SK-N-SH (cell line): ENCODE measurements around the gene LRRC45. TPM values are rescaled to one million over a fixed set of nuclear protein-coding genes. Genes with fewer than 3 reads are reported as not detected.
"Not testable (repeated sequence)": the region's sequence is repeated elsewhere in the genome, so short reads cannot be mapped to it uniquely, and the experiment has no call there.

Experiments used
- CTCF ChIA-PET: fragments of 300-600, 350-600 bp; formaldehyde crosslinking; extraction: SDS; loops from one replicate; lab custom pipeline; 2021; lab: Yijun Ruan, JAX
- POLR2A ChIA-PET: fragments of 350-600 bp; sonication (Branson Sonifier 250); formaldehyde crosslinking; extraction: SDS; loops from one replicate; lab custom pipeline; 2020; ENCODE audit warnings: antibody characterized with exemption, inconsistent platforms; lab: Yijun Ruan, JAX
- DNase-seq: peaks from one replicate; pipeline ENCODE4 v3.0.0; 2012
- H2AFZ ChIP-seq: fragments of 200-600 bp; sonication (generic); 2 replicates; pipeline ENCODE4 v1.8.1; 2016; ENCODE audit warnings: antibody characterized with exemption, mild to moderate bottlenecking, low read depth
- H3F3A ChIP-seq: fragments of 200-600 bp; sonication (generic); replicated peaks from 2 replicates; pipeline ENCODE3; 2016; ENCODE audit warnings: antibody characterized with exemption, mild to moderate bottlenecking; ENCODE audit not compliant: insufficient read depth
- H3K27ac ChIP-seq, 2 experiments: fragments of 200-500 bp in 1 of 2; fragments of 200-600 bp in 1 of 2; sonication (Bioruptor generic) in 1 of 2; sonication (generic), shearing (Covaris generic) in 1 of 2; 2 replicates each; pipeline versions ENCODE4 v1.5.1 to v1.6.1; 2014 to 2016; ENCODE audit warnings: low read depth in 2 of 2, inconsistent platforms in 1 of 2, low read length in 1 of 2, mild to moderate bottlenecking in 1 of 2, mixed read lengths in 1 of 2
- H3K27me3 ChIP-seq: fragments of 200-600 bp; sonication (generic), shearing (Covaris generic); 2 replicates; pipeline ENCODE4 v1.6.1; 2016; ENCODE audit warnings: mixed run types; ENCODE audit not compliant: insufficient read depth
- H3K36me3 ChIP-seq, 2 experiments: fragments of 200-500 bp in 1 of 2; fragments of 200-600 bp in 1 of 2; sonication (Bioruptor generic) in 1 of 2; sonication (generic) in 1 of 2; replicated peaks in 1 of 2; 2 replicates each; pipeline versions ENCODE3 to v1.5.1; 2014 to 2016; ENCODE audit warnings: low read length in 1 of 2, mild to moderate bottlenecking in 1 of 2; ENCODE audit not compliant: insufficient read depth in 2 of 2, control insufficient read depth in 1 of 2
- H3K4me1 ChIP-seq, 2 experiments: fragments of 200-500 bp in 1 of 2; fragments of 200-600 bp in 1 of 2; sonication (Bioruptor generic) in 1 of 2; sonication (generic), shearing (Covaris generic) in 1 of 2; 2 replicates each; pipeline versions ENCODE4 v1.5.1 to v1.6.1; 2014 to 2016; ENCODE audit warnings: low read depth in 1 of 2, low read length in 1 of 2, mixed run types in 1 of 2; ENCODE audit not compliant: insufficient read depth in 2 of 2, control insufficient read depth in 1 of 2
- H3K4me2 ChIP-seq: fragments of 200-600 bp; sonication (generic), shearing (Covaris generic); 2 replicates; pipeline ENCODE4 v1.6.1; 2017; ENCODE audit warnings: mixed run types
- H3K4me3 ChIP-seq, 2 experiments: fragments of 200-500 bp in 1 of 2; fragments of 200-600 bp in 1 of 2; sonication (Bioruptor generic) in 1 of 2; sonication (generic), shearing (Covaris generic) in 1 of 2; 2 replicates each; pipeline versions ENCODE4 v1.5.1 to v1.8.1; 2014 to 2016; ENCODE audit warnings: low read depth in 2 of 2, inconsistent platforms in 1 of 2, low read length in 1 of 2, mild to moderate bottlenecking in 1 of 2, mixed read lengths in 1 of 2, moderate library complexity in 1 of 2
- H3K79me2 ChIP-seq: fragments of 200-600 bp; sonication (generic); 2 replicates; pipeline ENCODE4 v1.8.1; 2017; ENCODE audit warnings: mild to moderate bottlenecking; ENCODE audit not compliant: insufficient read depth
- H3K9ac ChIP-seq: fragments of 200-600 bp; sonication (generic); 2 replicates; pipeline ENCODE4 v1.6.1; 2017; ENCODE audit warnings: mixed run types
- H3K9me2 ChIP-seq: fragments of 200-600 bp; sonication (generic); 2 replicates; pipeline ENCODE4 v1.6.1; 2017; ENCODE audit warnings: mixed run types
- H3K9me3 ChIP-seq: fragments of 200-600 bp; sonication (generic); 2 replicates; pipeline ENCODE4 v1.6.1; 2017; ENCODE audit warnings: mixed run types, mild to moderate bottlenecking, moderate library complexity
- H4K20me1 ChIP-seq: fragments of 200-600 bp; sonication (generic); 2 replicates; pipeline ENCODE4 v1.6.1; 2017; ENCODE audit warnings: mild to moderate bottlenecking, mixed run types; ENCODE audit not compliant: insufficient read depth
- EP300 ChIP-seq, 2 experiments: IDR thresholded peaks; 2 replicates each; pipeline versions ENCODE4 v1.4.0 to v1.6.1; 2012; ENCODE audit warnings: borderline replicate concordance in 1 of 2, low read depth in 1 of 2, low read length in 1 of 2
- FOSL2 ChIP-seq: IDR thresholded peaks from 2 replicates; pipeline ENCODE4 v1.4.0; 2012; ENCODE audit warnings: low read depth, mild to moderate bottlenecking, moderate library complexity, borderline replicate concordance
- FOXJ3 ChIP-seq: sonication (generic); formaldehyde crosslinking; IDR thresholded peaks from 2 replicates; pipeline ENCODE4 v1.5.1; 2020; ENCODE audit warnings: mild to moderate bottlenecking, missing genetic modification reagents
- GABPA ChIP-seq: IDR thresholded peaks from 2 replicates; pipeline ENCODE4 v1.4.0; 2012; ENCODE audit warnings: low read depth, mild to moderate bottlenecking
- JUND ChIP-seq: IDR thresholded peaks from 2 replicates; pipeline ENCODE4 v1.4.0; 2012
- MEF2A ChIP-seq: IDR thresholded peaks from 2 replicates; pipeline ENCODE4 v1.4.0; 2012; ENCODE audit warnings: low read depth, borderline replicate concordance
- MXI1 ChIP-seq: IDR thresholded peaks from 2 replicates; pipeline ENCODE4 v1.6.1; 2012; ENCODE audit warnings: mild to moderate bottlenecking, low read depth, low read length, improper control_type of control experiment
- PBX3 ChIP-seq: IDR thresholded peaks from 2 replicates; pipeline ENCODE4; 2012
- REST ChIP-seq: IDR thresholded peaks from 2 replicates; pipeline ENCODE4 v1.6.1; 2012; ENCODE audit warnings: mild to moderate bottlenecking, low read depth, low read length, moderate library complexity
- SMC3 ChIP-seq: IDR thresholded peaks from 2 replicates; pipeline ENCODE4 v1.6.1; 2012; ENCODE audit warnings: low read depth, low read length, improper control_type of control experiment
- TAF1 ChIP-seq: IDR thresholded peaks from 2 replicates; pipeline ENCODE4 v1.6.1; 2012; ENCODE audit warnings: low read depth, mild to moderate bottlenecking, low read length, moderate library complexity, borderline replicate concordance
- TCF12 ChIP-seq: IDR thresholded peaks from 2 replicates; pipeline ENCODE4 v1.4.0; 2012
- USF2 ChIP-seq: fragments of 150-350 bp; IDR thresholded peaks from 2 replicates; pipeline ENCODE4 v1.6.1; 2017; ENCODE audit warnings: antibody characterized with exemption, low read length, low read depth, borderline replicate concordance
- WGBS: methylation state at CpG from one replicate; pipeline ENCODE4 v1.1.6; 2017; ENCODE audit warnings: low lambda C conversion rate; 5-methylcytosine and 5-hydroxymethylcytosine counted together
- polyA plus RNA-seq, 3 experiments: library from polyadenylated mRNA; depleted of rRNA; stranded (reverse); fragments of >200 nt; gene quantifications; 2 replicates each; pipeline ENCODE4 v1.2.3, GENCODE V29; 2012

LRRC45 gene
- polyA plus RNA-seq, 1 of the 3 experiments (the other 2 are of a cell fraction), result 31.5 TPM

- peaks cover 26% of the 10 kb centered on the region for H3K79me2 ChIP-seq
Observed at GRCh38 chr17:81980122-81980521, 43.0 kb upstream of the LRRC45 start.

GRCh38 chr17:81980707-81981343 lies 42.3 kb upstream of the LRRC45 start:
- H3K4me3 ChIP-seq, result no peak overlapping the region
- TF ChIP-seq FOSL2 (no peak), EP300 (IDR thresholded peaks at IDR 0.05; ENCODE audit: borderline replicate concordance in 1 of 2, low read depth in 1 of 2, low read length in 1 of 2) (no peak), FOXJ3 (no peak), TCF12 (no peak), SMC3 (no peak), JUND (no peak), TAF1 (no peak), PBX3 (no peak), MXI1 (no peak), MEF2A (no peak), USF2 (no peak), GABPA (no peak)

More at GRCh38 chr17:81980122-81980521, 43.0 kb upstream of the LRRC45 start:
- no peak for TF ChIP-seq MEF2A
- no peak for TF ChIP-seq REST
- Histone ChIP-seq H2AFZ (no peak overlapping the region), H3K27ac (no peak overlapping the region), H3K36me3 (peaks cover 12 to 26% of the 10 kb centered on the region in 2 experiments), H3K9me2 (no peaks in the 10 kb centered on the region), H3K27me3 (no peaks in the 10 kb centered on the region), H4K20me1 (no peaks in the 10 kb centered on the region), H3K4me2 (no peak overlapping the region), H3K4me1 (peaks cover 10 to 18% of the 10 kb centered on the region in 2 experiments; a peak in 2 of 4 replicates), H3F3A (peaks cover 7% of the 10 kb centered on the region), H3K9ac (no peak overlapping the region), H3K9me3 (no peaks in the 10 kb centered on the region), H3K4me3 (no peak overlapping the region)
- no peak for DNase-seq
- WGBS, result 97% methylated on average over 3 of the region's 4 CpGs
- CTCF ChIA-PET, result interaction anchor here (0.8 to 11.6 kb wide), 7 partner anchors 10 to 56 kb away, joined by 3 to 85 read pairs (median 12); partner anchors contain the start of genes CENPX, LRRC45 and NOTUM
- POLR2A ChIA-PET, result no interaction called here

GRCh38 chr17:81981511-81981910 lies 41.6 kb upstream of the LRRC45 start:
- WGBS, result over 99% methylated on average over 12 of the region's 12 CpGs
- H3F3A ChIP-seq, H4K20me1 ChIP-seq, H3K4me3 ChIP-seq, H2AFZ ChIP-seq, H3K9me3 ChIP-seq, H3K4me2 ChIP-seq, POLR2A ChIA-PET, H3K27me3 ChIP-seq, H3K9ac ChIP-seq, H3K27ac ChIP-seq, DNase-seq, H3K9me2 ChIP-seq: not testable (repeated sequence)
- CTCF ChIA-PET, result interaction anchor here (0.9 to 11.6 kb wide), 5 partner anchors 10 to 55 kb away, joined by 3 to 85 read pairs (median 3); partner anchors contain the start of genes CENPX, LRRC45 and NOTUM
- H3K4me1 ChIP-seq, result peaks cover 10 to 12% of the 10 kb centered on the region in 2 experiments; a peak in 2 of 4 replicates
- peaks cover 21 to 34% of the 10 kb centered on the region in 2 experiments for H3K36me3 ChIP-seq
- peaks cover 26% of the 10 kb centered on the region for H3K79me2 ChIP-seq

More at GRCh38 chr17:81980707-81981343, 42.3 kb upstream of the LRRC45 start:
- H2AFZ ChIP-seq, result no peak overlapping the region
- 96% methylated on average over 9 of the region's 9 CpGs for WGBS
- H3K27ac ChIP-seq, result no peak overlapping the region
- no peaks in the 10 kb centered on the region for H4K20me1 ChIP-seq
- no peaks in the 10 kb centered on the region for H3K9me3 ChIP-seq
- ChIA-PET CTCF (interaction anchor here (0.9 to 11.6 kb wide), 4 partner anchors 21 to 56 kb away, joined by 3 to 85 read pairs (median 26); partner anchors contain the start of genes CENPX, LRRC45 and NOTUM), POLR2A (no interaction called here)
- DNase-seq, result no peak
- H3K79me2 ChIP-seq, result peaks cover 26% of the 10 kb centered on the region
- no peaks in the 10 kb centered on the region for H3K9me2 ChIP-seq
- H3F3A ChIP-seq, result peaks cover 7% of the 10 kb centered on the region
- H3K9ac ChIP-seq, result no peak overlapping the region
- H3K27me3 ChIP-seq, result no peaks in the 10 kb centered on the region
- peaks cover 19 to 31% of the 10 kb centered on the region in 2 experiments for H3K36me3 ChIP-seq
- H3K4me2 ChIP-seq, result no peak overlapping the region
- peaks cover 10 to 18% of the 10 kb centered on the region in 2 experiments; a peak in 2 of 4 replicates for H3K4me1 ChIP-seq
